ENCODE data around the gene C1QTNF6. TPM values are rescaled to one million over a fixed set of nuclear protein-coding genes. Genes with fewer than 3 reads are reported as not detected.

C1QTNF6 gene
- total RNA-seq, 1 experiment from 2014 or later = 15.2 TPM

DNA sequence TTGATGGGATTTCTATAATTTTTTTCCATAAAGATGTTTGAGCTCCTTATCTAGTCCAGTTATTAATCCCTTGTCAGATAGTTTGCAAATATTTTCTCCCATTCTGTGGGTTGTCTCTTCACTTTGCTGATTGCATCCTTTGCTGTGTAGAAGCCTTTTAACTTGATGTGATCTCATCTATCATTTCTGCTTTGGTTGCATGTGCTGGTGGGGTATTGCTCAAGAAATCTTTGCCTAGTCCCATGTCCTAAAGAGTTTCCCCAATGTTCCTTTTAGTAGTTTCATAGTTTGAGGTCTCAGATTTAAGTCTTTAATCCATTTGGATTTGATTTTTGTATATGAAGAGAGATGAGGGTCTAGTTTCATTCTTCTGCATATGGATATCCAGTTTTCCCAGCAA, 36.6 kb downstream of the C1QTNF6 start:
- Histone ChIP-seq H4K20me1 (ENCODE audit: insufficient read depth) (no peaks in the 10 kb centered on the region), H3K36me3 (ENCODE audit: control insufficient read depth in 1 of 2, insufficient read depth in 2 of 2, low read length in 2 of 2) (no peaks in the 10 kb centered on the region), H3K9ac (ENCODE audit: low read length) (no peak overlapping the region), H3K4me3 (replicated peaks in 1 of 2; ENCODE audit: low read depth in 1 of 2, low read length in 2 of 2) (no peak overlapping the region), H3K4me1 (ENCODE audit: control insufficient read depth in 1 of 2, insufficient read depth in 2 of 2, low read length in 2 of 2) (peaks cover 9 to 18% of the 10 kb centered on the region in 2 experiments), H3K4me2 (ENCODE audit: low read length) (no peak overlapping the region), H3K9me2 (ENCODE audit: insufficient read depth) (no peaks in the 10 kb centered on the region), H3K27me3 (ENCODE audit: insufficient read depth, low read length) (no peaks in the 10 kb centered on the region), H3K27ac (ENCODE audit: low read depth, low read length) (no peak overlapping the region), H3K9me3 (ENCODE audit: control insufficient read depth in 1 of 2, insufficient read depth in 1 of 2, low read depth in 1 of 2, low read length in 2 of 2) (peaks cover 0 to 4% of the 10 kb centered on the region in 2 experiments; a peak in 1 of 4 replicates), H2AFZ (ENCODE audit: low read depth, low read length, poor library complexity, severe bottlenecking) (no peak overlapping the region), H3K79me2 (ENCODE audit: insufficient read depth, low read length) (no peaks in the 10 kb centered on the region)
- POLR2A ChIA-PET = no interaction called here
- DNase-seq (ENCODE audit: low read depth, low spot score) (no peak), ATAC-seq (no peak)
- TF ChIP-seq SP1 (IDR thresholded peaks at IDR 0.05; ENCODE audit: low read depth) (no peak), JUND (IDR thresholded peaks at IDR 0.05) (no peak), POLR2A (IDR thresholded peaks at IDR 0.05; ENCODE audit: borderline replicate concordance, extremely low read depth, insufficient read depth, insufficient read length) (no peak), EZH2phosphoT487 (IDR thresholded peaks at IDR 0.05; ENCODE audit: borderline replicate concordance) (no peak), EGR1 (IDR thresholded peaks at IDR 0.05; ENCODE audit: low read depth) (no peak), YY1 (IDR thresholded peaks at IDR 0.05; ENCODE audit: extremely low read depth, insufficient replicate concordance, low read depth, low read length) (no peak), EZH2 (IDR thresholded peaks at IDR 0.05) (no peak), SIN3A (IDR thresholded peaks at IDR 0.05; ENCODE audit: low read depth) (no peak), ELF1 (IDR thresholded peaks at IDR 0.05; ENCODE audit: borderline replicate concordance, low read depth) (no peak), TCF7L2 (IDR thresholded peaks at IDR 0.05; ENCODE audit: borderline replicate concordance, extremely low read depth, insufficient read depth, insufficient read length) (no peak), POLR2AphosphoS5 (IDR thresholded peaks at IDR 0.05; ENCODE audit: low read depth, low read length) (no peak)
- TF ChIP-seq, protein P1, sequence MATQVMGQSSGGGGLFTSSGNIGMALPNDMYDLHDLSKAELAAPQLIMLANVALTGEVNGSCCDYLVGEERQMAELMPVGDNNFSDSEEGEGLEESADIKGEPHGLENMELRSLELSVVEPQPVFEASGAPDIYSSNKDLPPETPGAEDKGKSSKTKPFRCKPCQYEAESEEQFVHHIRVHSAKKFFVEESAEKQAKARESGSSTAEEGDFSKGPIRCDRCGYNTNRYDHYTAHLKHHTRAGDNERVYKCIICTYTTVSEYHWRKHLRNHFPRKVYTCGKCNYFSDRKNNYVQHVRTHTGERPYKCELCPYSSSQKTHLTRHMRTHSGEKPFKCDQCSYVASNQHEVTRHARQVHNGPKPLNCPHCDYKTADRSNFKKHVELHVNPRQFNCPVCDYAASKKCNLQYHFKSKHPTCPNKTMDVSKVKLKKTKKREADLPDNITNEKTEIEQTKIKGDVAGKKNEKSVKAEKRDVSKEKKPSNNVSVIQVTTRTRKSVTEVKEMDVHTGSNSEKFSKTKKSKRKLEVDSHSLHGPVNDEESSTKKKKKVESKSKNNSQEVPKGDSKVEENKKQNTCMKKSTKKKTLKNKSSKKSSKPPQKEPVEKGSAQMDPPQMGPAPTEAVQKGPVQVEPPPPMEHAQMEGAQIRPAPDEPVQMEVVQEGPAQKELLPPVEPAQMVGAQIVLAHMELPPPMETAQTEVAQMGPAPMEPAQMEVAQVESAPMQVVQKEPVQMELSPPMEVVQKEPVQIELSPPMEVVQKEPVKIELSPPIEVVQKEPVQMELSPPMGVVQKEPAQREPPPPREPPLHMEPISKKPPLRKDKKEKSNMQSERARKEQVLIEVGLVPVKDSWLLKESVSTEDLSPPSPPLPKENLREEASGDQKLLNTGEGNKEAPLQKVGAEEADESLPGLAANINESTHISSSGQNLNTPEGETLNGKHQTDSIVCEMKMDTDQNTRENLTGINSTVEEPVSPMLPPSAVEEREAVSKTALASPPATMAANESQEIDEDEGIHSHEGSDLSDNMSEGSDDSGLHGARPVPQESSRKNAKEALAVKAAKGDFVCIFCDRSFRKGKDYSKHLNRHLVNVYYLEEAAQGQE (IDR thresholded peaks at IDR 0.05; ENCODE audit: low read depth) = no peak
- TF ChIP-seq, protein P2, sequence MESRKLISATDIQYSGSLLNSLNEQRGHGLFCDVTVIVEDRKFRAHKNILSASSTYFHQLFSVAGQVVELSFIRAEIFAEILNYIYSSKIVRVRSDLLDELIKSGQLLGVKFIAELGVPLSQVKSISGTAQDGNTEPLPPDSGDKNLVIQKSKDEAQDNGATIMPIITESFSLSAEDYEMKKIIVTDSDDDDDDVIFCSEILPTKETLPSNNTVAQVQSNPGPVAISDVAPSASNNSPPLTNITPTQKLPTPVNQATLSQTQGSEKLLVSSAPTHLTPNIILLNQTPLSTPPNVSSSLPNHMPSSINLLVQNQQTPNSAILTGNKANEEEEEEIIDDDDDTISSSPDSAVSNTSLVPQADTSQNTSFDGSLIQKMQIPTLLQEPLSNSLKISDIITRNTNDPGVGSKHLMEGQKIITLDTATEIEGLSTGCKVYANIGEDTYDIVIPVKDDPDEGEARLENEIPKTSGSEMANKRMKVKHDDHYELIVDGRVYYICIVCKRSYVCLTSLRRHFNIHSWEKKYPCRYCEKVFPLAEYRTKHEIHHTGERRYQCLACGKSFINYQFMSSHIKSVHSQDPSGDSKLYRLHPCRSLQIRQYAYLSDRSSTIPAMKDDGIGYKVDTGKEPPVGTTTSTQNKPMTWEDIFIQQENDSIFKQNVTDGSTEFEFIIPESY (IDR thresholded peaks at IDR 0.05; ENCODE audit: extremely low read depth, insufficient replicate concordance, low read length) = no peak
- TF ChIP-seq, protein P3, sequence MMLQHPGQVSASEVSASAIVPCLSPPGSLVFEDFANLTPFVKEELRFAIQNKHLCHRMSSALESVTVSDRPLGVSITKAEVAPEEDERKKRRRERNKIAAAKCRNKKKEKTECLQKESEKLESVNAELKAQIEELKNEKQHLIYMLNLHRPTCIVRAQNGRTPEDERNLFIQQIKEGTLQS (IDR thresholded peaks at IDR 0.05) = no peak
- intact Hi-C loops (cut with micrococcal nuclease) = no loop called here
- no TSS peak for BruUV-seq (replicated peaks)
- RAD21 ChIA-PET (ENCODE audit: low non-redundant PET in 1 of 2, low total read pairs in 2 of 2, uncharacterized antibody in 2 of 2, unreplicated experiment in 2 of 2) = no interaction called here
- CTCF ChIA-PET = no interaction called here

All from HCT116 (cell line).